Kidney (tissue), 14 donors: ENCODE data around the gene LIMA1. TPM values are rescaled to one million over a fixed set of nuclear protein-coding genes. Genes with fewer than 3 reads are reported as not detected.
"Not testable (repeated sequence)": the region's sequence is repeated elsewhere in the genome, so short reads cannot be mapped to it uniquely, and the experiment has no call there.

Experiments
- DNase-seq, 5 donors: peaks; one replicate each; pipeline ENCODE4 v3.0.0-alpha.2; 2013 to 2020
- FAIRE-seq: peaks from 2 replicates; lab custom pipeline; 2012; peaks lifted over from hg19 to GRCh38; lab: Jason Lieb, UNC
- H3K27ac ChIP-seq, 2 donors: one replicate each; pipeline ENCODE4 v1.7.0; 2013; ENCODE audit warnings: low read depth in 2 of 2, low read length in 2 of 2, inconsistent platforms in 1 of 2
- H3K27me3 ChIP-seq: one replicate; pipeline ENCODE4 v1.7.1; 2013; ENCODE audit warnings: low read length, inconsistent platforms; ENCODE audit not compliant: control insufficient read depth, insufficient read depth
- H3K36me3 ChIP-seq, 3 donors: one replicate each; pipeline versions ENCODE4 v1.7.0 to v1.7.1; 2013; ENCODE audit warnings: low read length in 3 of 3, control low read depth in 1 of 3, inconsistent platforms in 1 of 3; ENCODE audit not compliant: insufficient read depth in 3 of 3, control insufficient read depth in 2 of 3
- H3K4me1 ChIP-seq, 3 donors: one replicate each; pipeline versions ENCODE4 v1.7.0 to v1.7.1; 2013; ENCODE audit warnings: low read length in 3 of 3, inconsistent platforms in 1 of 3, low read depth in 1 of 3; ENCODE audit not compliant: control insufficient read depth in 2 of 3, insufficient read depth in 2 of 3
- H3K4me3 ChIP-seq, 3 donors: one replicate each; pipeline versions ENCODE4 v1.7.0 to v1.8.1; 2013; ENCODE audit warnings: low read length in 3 of 3, control low read depth in 1 of 3, inconsistent platforms in 1 of 3
- H3K9ac ChIP-seq, 3 donors: one replicate each; pipeline versions ENCODE4 v1.7.0 to v1.7.1; 2013; ENCODE audit warnings: low read length in 3 of 3, control low read depth in 1 of 3, inconsistent platforms in 1 of 3
- H3K9me3 ChIP-seq, 3 donors: one replicate each; pipeline versions ENCODE4 v1.7.0 to v1.7.1; 2013; ENCODE audit warnings: low read length in 3 of 3, control low read depth in 1 of 3, inconsistent platforms in 1 of 3; ENCODE audit not compliant: control insufficient read depth in 2 of 3, insufficient read depth in 1 of 3
- CTCF ChIP-seq: IDR thresholded peaks from 3 replicates; pipeline ENCODE4 v1.5.1; 2012; ENCODE audit warnings: mild to moderate bottlenecking, moderate library complexity, borderline replicate concordance; ENCODE audit not compliant: insufficient read depth; ENCODE audit errors: extremely low read depth
- intact Hi-C: fragments of 100-400 bp; cut with DNase I; formaldehyde crosslinking; loops from one replicate; pipeline ENCODE4 v1.11.1; 2022
- polyA plus RNA-seq: library from polyadenylated mRNA; stranded (reverse); fragments of 350-450 nt; fragmentation: Illumina TruSeq; extraction: RNeasy Lipid Tissue Mini Kit (QIAGEN cat#74804); gene quantifications from one replicate; pipeline ENCODE4 v1.2.3, GENCODE V29; 2014; ENCODE audit warnings: low read depth, low replicate concordance; ENCODE audit not compliant: insufficient read depth
- total RNA-seq: library from RNA; stranded (reverse); fragmentation: NEBNext Ultra II Directional; extraction: Animal tissue kit (Norgen Biotek cat#: 25700); gene quantifications from one replicate; pipeline ENCODE4 v1.2.1, GENCODE V29; 2021
- donor health status: control.
- donor health status: control.
- donor health status: control.
- donor health status: control.
- donor health status: control.
- donor health status: DM: yes; HTN: yes; CAD: no.
- donor health status: Normal renal cell carcinoma (clear cell type).

The LIMA1 gene
- total and polyA plus RNA-seq, 2 donors from 2014 or later = 43.1 to 76.1 TPM

- H3K4me1 ChIP-seq = peaks cover 0 to 16% (median 3%) of the 10 kb centered on the region in 3 donors
These were observed 6.2 kb downstream of the LIMA1 start for GRCh38 chr12:50276912-50277671.

GRCh38 chr12:50276068-50276467 lies 7.3 kb downstream of the LIMA1 start:
- H3K27me3 ChIP-seq = no peaks in the 10 kb centered on the region
- intact Hi-C loops = no loop called here
- H3K4me1 ChIP-seq = peaks cover 0 to 11% (median 3%) of the 10 kb centered on the region in 3 donors
- no peaks in the 10 kb centered on the region for H3K36me3 ChIP-seq
- H3K9ac ChIP-seq = peak overlapping the region in 1 of 3 donors; percentile 2
- FAIRE-seq = no peak
- no peak for DNase-seq
- H3K4me3 ChIP-seq = no peak overlapping the region
- H3K27ac ChIP-seq = peak overlapping the region; percentile 69 to 75
- H3K9me3 ChIP-seq = no peaks in the 10 kb centered on the region
- no peak for TF ChIP-seq CTCF

More at GRCh38 chr12:50276912-50277671, 6.2 kb downstream of the LIMA1 start:
- Histone ChIP-seq H3K9ac (no peak overlapping the region), H3K4me3 (no peak overlapping the region), H3K27me3 (no peaks in the 10 kb centered on the region), H3K27ac (no peak overlapping the region), H3K9me3 (no peaks in the 10 kb centered on the region), H3K36me3 (no peaks in the 10 kb centered on the region)
- FAIRE-seq (no peak), DNase-seq (no peak)
- TF ChIP-seq CTCF = no peak
- intact Hi-C loops = no loop called here

- intact Hi-C loops = no loop called here
- peak overlapping the region; percentile 69 to 75 for H3K27ac ChIP-seq
- peak in 1 of 5 donors; percentile 43 for DNase-seq
- H3K27me3 ChIP-seq = no peaks in the 10 kb centered on the region
- H3K9ac ChIP-seq = peak overlapping the region in 1 of 3 donors; percentile 2
- no peak overlapping the region for H3K4me3 ChIP-seq
- no peaks in the 10 kb centered on the region for H3K9me3 ChIP-seq
- H3K4me1 ChIP-seq = peaks cover 0 to 7% (median 3%) of the 10 kb centered on the region in 3 donors
- no peak for TF ChIP-seq CTCF
- no peak for FAIRE-seq
- H3K36me3 ChIP-seq = no peaks in the 10 kb centered on the region
These were observed 7.8 kb downstream of the LIMA1 start for GRCh38 chr12:50275556-50275955.

GRCh38 chr12:50275127-50275526 lies 8.2 kb downstream of the LIMA1 start:
- H3K9me3 ChIP-seq, H3K9ac ChIP-seq, H3K27me3 ChIP-seq, H3K4me3 ChIP-seq, intact Hi-C loops, H3K36me3 ChIP-seq, H3K4me1 ChIP-seq, FAIRE-seq, DNase-seq: not testable (repeated sequence)
- peak overlapping the region in 1 of 2 donors; percentile 75 for H3K27ac ChIP-seq
